ENCODE data around the gene PLBD2. TPM values are rescaled to one million over a fixed set of nuclear protein-coding genes. Genes with fewer than 3 reads are reported as not detected.

Gene PLBD2
- total and polyA plus RNA-seq, 2 donors (not counting 1 experiment from before 2014, with no cell fraction given): 11.9 to 35.5 TPM

GRCh38 chr12:113392988-113393579, 34.7 kb downstream of the PLBD2 start:
- no peaks in the 10 kb centered on the region for H3K4me1 ChIP-seq (ENCODE audit: control insufficient read depth, extremely low read depth, insufficient read depth, low read length)
- no peak overlapping the region for H2AFZ ChIP-seq (ENCODE audit: low read length)
- H3K4me2 ChIP-seq (ENCODE audit: extremely low read depth, insufficient read depth, low read length): no peak overlapping the region
- H3K4me3 ChIP-seq (replicated peaks in 1 of 4; ENCODE audit: control extremely low read depth in 1 of 4, insufficient read depth in 1 of 4, low read depth in 3 of 4, low read length in 4 of 4): no peak overlapping the region
- no peaks in the 10 kb centered on the region for H3K9me3 ChIP-seq (ENCODE audit: control insufficient read depth, insufficient read depth, low read depth, low read length)
- H4K20me1 ChIP-seq (ENCODE audit: control insufficient read depth, extremely low read depth, insufficient read depth, low read length): no peaks in the 10 kb centered on the region
- no peaks in the 10 kb centered on the region for H3K36me3 ChIP-seq (ENCODE audit: control insufficient read depth, insufficient read depth, low read length)
- H3K27me3 ChIP-seq (ENCODE audit: control insufficient read depth, insufficient read depth, low read length): peaks cover 3% of the 10 kb centered on the region
- H3K79me2 ChIP-seq (ENCODE audit: control insufficient read depth, insufficient read depth, low read length): no peaks in the 10 kb centered on the region
- no peak for TF ChIP-seq EZH2 (IDR thresholded peaks at IDR 0.05; ENCODE audit: low read length, missing control alignments)
- TF ChIP-seq CTCF (conservative IDR thresholded peaks at IDR 0.05 in 1 of 2, IDR thresholded peaks at IDR 0.05 in 1 of 2; ENCODE audit: low read depth in 1 of 2, low read length in 2 of 2): no peak
- no peak overlapping the region for H3K27ac ChIP-seq (ENCODE audit: insufficient read depth, low read length)
- H3K9ac ChIP-seq (ENCODE audit: insufficient read depth, low read length): no peak overlapping the region
- DNase-seq (ENCODE audit: low read depth in 2 of 2): peak; percentile 8

DNA sequence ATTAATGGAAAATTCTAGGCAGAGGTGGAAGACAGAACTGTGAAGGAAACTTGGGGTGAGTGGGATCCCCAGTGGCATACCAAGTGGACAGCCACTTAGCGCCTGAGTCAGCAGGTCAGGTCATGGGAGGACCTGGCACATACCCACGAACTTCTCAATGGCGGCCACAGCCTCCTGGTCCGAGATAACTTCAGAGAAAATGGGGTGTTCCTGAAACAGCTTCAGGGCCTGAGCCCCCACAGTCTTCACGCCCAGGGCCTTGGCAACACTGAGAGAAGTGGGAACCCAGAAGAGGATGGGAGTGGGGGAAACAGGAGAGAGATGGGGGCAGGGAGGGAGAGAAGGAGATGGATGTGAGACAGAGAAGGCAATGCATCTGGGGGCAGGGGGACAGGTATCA, 35.4 kb downstream of the PLBD2 start:
- Histone ChIP-seq H3K9me3 (ENCODE audit: control insufficient read depth, insufficient read depth, low read depth, low read length) (no peaks in the 10 kb centered on the region), H3K4me3 (replicated peaks in 1 of 4; ENCODE audit: control extremely low read depth in 1 of 4, insufficient read depth in 1 of 4, low read depth in 3 of 4, low read length in 4 of 4) (no peak overlapping the region), H3K27ac (ENCODE audit: insufficient read depth, low read length) (no peak overlapping the region), H3K79me2 (ENCODE audit: control insufficient read depth, insufficient read depth, low read length) (no peaks in the 10 kb centered on the region), H2AFZ (ENCODE audit: low read length) (no peak overlapping the region), H3K4me1 (ENCODE audit: control insufficient read depth, extremely low read depth, insufficient read depth, low read length) (no peaks in the 10 kb centered on the region), H3K36me3 (ENCODE audit: control insufficient read depth, insufficient read depth, low read length) (no peaks in the 10 kb centered on the region), H3K4me2 (ENCODE audit: extremely low read depth, insufficient read depth, low read length) (no peak overlapping the region), H3K9ac (ENCODE audit: insufficient read depth, low read length) (no peak overlapping the region), H4K20me1 (ENCODE audit: control insufficient read depth, extremely low read depth, insufficient read depth, low read length) (no peaks in the 10 kb centered on the region), H3K27me3 (ENCODE audit: control insufficient read depth, insufficient read depth, low read length) (peaks cover 3% of the 10 kb centered on the region)
- TF ChIP-seq CTCF (conservative IDR thresholded peaks at IDR 0.05 in 1 of 2, IDR thresholded peaks at IDR 0.05 in 1 of 2; ENCODE audit: low read depth in 1 of 2, low read length in 2 of 2) (no peak), EZH2 (IDR thresholded peaks at IDR 0.05; ENCODE audit: low read length, missing control alignments) (no peak)
- no peak for DNase-seq (ENCODE audit: low read depth in 2 of 2)

GRCh38 chr12:113395119-113395518, 36.7 kb downstream of the PLBD2 start:
- Histone ChIP-seq H3K9ac (ENCODE audit: insufficient read depth, low read length) (no peak overlapping the region), H3K9me3 (ENCODE audit: control insufficient read depth, insufficient read depth, low read depth, low read length) (no peaks in the 10 kb centered on the region), H2AFZ (ENCODE audit: low read length) (no peak overlapping the region), H3K79me2 (ENCODE audit: control insufficient read depth, insufficient read depth, low read length) (no peaks in the 10 kb centered on the region), H3K27ac (ENCODE audit: insufficient read depth, low read length) (no peak overlapping the region), H3K4me1 (ENCODE audit: control insufficient read depth, extremely low read depth, insufficient read depth, low read length) (no peaks in the 10 kb centered on the region), H3K4me3 (replicated peaks in 1 of 4; ENCODE audit: control extremely low read depth in 1 of 4, insufficient read depth in 1 of 4, low read depth in 3 of 4, low read length in 4 of 4) (no peak overlapping the region), H4K20me1 (ENCODE audit: control insufficient read depth, extremely low read depth, insufficient read depth, low read length) (no peaks in the 10 kb centered on the region), H3K4me2 (ENCODE audit: extremely low read depth, insufficient read depth, low read length) (no peak overlapping the region), H3K27me3 (ENCODE audit: control insufficient read depth, insufficient read depth, low read length) (peaks cover 3% of the 10 kb centered on the region), H3K36me3 (ENCODE audit: control insufficient read depth, insufficient read depth, low read length) (no peaks in the 10 kb centered on the region)
- TF ChIP-seq EZH2 (IDR thresholded peaks at IDR 0.05; ENCODE audit: low read length, missing control alignments) (no peak), CTCF (conservative IDR thresholded peaks at IDR 0.05 in 1 of 2, IDR thresholded peaks at IDR 0.05 in 1 of 2; ENCODE audit: low read depth in 1 of 2, low read length in 2 of 2) (no peak)
- DNase-seq (ENCODE audit: low read depth in 2 of 2): no peak
